NCI-H128 (cell line): ENCODE measurements around the gene PPIP5K2.

ENCODE experiments used
- DNase-seq: peaks from one replicate; lab custom pipeline; 2025; ENCODE audit not compliant: unreplicated experiment; lab: John Stamatoyannopoulos, UW

PPIP5K2 gene

DNA sequence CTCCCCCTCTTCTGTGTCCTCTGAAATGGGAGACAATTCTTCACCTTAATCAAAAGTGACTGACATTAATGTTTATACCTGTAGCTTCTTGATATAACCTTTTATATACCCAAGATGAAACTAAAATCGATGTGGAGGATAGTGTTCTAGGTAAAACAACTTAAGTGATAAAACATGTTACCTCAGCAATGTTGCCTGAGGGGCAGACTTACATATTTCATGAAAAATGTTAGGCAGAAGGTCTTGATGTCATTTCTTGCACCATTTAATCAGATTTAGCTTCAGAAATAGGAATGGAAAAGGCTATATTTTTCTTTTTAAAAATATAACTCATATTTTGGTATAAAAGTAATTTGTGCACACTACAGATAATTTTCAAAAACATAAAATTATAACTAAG, 115.8 kb downstream of the PPIP5K2 start:
- DNase-seq, result no peak

DNA sequence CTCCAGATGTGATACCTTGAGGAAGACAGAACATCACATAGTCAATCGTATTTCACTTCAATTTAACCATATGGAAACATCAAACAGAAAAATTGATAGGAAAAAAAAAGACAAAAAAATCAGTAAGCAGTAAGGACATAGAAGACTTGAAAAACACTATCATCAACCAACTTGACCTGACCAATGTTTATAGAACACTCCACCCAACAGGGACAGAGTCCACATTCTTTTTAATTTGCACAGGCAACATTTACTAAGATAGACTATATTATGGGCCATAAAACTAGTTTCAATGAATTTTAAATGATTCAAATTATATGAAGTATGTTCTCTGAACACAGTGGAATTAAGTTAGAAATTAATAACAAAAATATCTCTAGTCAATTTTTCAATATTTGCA, 117.7 kb downstream of the PPIP5K2 start:
- DNase-seq, result no peak

DNA sequence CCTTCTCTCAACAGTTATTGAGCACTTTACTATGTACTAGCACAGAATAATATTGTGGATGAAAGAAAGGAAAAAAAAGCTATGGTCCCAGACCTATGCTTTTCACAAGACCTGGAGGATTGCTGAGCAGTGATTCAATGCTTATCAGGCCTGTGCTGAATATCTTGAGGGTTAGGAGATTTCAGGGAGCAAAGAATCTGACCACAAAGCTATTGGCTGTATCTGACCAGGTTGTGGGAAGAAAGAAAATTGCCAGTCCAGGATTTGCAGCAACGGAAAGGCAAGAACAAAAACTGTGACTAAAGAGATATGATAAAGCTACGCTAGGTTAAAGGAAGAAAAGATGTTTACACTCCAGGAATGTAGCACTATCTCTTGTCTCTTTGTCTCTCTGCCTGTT, 123.6 kb downstream of the PPIP5K2 start:
- no peak for DNase-seq

DNA sequence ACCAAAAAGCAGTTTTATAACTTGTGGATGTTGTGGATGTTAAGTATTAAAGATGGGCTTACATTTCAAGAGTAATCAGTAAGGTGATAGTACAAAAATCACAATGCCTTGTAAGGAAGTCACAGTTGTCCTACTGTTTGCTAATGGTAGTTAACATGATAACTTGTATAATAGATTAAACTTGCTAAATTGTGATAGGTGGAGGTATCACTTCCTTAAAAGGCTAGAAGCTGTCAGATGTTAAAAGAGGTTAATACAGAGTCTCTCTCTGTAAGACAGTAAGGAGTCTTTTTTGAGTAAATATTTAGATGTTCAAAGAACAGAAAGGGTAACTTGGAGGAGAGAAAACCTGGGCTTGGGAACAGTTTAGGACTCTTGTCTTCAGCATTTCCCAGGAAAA, 124.3 kb downstream of the PPIP5K2 start:
- no peak for DNase-seq

DNA sequence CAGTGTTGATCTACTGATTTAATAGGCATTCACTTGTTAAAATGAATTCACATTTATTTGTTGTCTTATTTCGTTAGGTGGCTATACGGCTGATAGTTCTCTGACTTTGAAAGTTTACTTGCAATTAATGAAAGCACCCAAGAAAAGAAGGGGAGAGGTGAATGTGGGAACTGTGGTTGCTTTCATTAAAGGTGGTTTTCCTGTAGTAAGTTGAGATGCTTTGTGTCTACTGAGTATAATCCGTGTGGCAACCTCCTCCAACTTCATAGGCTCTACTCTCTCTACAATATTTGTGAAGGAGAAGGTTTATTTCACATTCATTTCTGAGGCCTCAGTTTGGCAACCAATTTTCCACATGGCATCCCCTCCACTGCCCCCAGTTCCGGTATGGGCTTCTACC, 125.7 kb downstream of the PPIP5K2 start:
- no peak for DNase-seq

DNA sequence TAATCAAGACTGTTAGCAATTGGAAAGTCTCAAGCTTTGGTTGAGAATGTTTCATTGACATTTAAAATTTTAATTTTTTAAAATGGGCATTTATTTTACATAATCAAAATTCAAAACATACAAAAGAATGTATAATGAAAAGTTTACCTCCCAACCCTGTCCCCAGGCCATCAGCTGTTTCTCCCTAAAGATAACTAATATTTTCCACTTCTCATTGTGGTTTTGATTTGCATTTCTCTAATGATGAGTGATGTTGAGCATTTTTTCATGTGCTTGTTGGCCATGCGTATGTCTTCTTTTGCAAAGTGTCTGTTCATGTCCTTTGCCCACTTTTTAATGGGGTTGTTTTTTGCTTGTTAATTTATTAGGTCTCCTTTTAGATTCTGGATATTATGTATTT, 127.0 kb downstream of the PPIP5K2 start:
- DNase-seq, result no peak

DNA sequence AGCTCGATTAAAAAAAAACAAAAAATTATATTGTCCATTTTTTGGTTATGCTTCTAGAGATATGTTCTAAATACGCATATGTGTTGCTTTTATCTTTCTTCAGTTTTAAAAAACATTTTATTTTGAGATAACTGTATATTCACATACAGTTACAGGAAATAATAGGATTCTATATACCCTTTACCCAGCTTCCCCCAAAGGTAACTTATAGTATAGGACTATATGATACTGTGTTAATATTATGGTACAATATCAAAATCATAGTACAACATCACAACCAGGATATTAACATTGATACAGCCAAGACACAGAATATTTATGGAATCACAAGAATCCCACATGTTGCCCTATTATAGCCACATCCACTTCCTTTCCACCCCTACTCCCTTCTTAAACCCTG, 129.0 kb downstream of the PPIP5K2 start:
- no peak for DNase-seq

DNA sequence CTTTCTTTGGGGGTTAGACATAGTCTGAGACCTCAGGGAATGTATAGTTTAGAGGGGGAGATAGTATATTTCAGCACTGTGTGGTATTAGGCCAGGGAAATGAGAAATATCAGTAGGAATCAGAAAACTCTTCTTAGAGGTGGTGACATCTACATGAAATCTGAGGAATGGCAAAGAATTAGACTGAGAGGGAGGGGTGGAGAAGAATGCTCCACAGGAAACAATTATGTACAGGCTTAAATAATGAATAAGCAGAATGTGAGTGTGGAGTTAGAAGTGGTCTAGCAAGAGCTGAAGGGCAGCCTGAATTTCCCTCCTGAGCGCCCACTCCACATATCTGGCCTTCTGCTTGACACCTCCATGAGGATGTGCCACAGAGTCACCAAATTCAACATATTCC, 134.8 kb downstream of the PPIP5K2 start:
- no peak for DNase-seq

DNA sequence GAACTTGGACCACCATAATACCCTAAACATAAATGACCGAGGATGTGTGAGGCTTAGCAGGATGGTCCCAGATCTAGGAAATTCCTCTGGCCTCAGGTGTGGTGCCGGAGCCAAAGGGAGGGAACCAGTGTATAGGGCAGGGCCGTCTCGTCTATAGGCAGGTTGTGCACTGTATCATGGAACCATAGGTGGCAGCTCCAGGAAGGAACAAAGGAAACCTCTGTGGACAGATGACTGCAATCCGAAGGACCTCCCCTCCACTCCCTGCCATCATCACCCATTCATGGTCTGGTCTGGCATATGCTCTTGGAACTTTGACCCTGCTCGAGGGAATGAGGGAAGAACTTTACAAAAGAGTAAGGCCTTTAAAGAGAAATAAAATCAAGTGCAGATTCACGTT, 135.6 kb downstream of the PPIP5K2 start:
- DNase-seq, result no peak

DNA sequence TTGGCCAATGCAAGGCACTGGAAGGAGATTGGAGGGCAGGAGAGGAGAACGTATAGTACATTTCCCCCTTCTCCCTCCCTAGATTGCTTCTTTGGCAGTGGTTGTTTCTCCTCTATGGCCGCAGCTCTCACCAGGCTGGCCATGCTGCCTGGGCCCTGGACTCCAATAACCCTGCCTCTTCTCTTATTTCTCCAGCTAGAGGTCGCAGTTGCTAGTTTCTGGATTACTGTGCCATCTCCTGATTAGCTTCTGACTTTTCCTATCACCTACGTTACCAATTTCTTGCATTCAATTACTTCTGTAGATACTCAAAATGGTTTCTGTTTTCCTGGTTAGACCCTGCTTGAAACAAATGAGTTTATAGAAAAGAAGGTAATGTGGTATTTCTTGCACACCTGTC, 136.1 kb downstream of the PPIP5K2 start:
- no peak for DNase-seq

DNA sequence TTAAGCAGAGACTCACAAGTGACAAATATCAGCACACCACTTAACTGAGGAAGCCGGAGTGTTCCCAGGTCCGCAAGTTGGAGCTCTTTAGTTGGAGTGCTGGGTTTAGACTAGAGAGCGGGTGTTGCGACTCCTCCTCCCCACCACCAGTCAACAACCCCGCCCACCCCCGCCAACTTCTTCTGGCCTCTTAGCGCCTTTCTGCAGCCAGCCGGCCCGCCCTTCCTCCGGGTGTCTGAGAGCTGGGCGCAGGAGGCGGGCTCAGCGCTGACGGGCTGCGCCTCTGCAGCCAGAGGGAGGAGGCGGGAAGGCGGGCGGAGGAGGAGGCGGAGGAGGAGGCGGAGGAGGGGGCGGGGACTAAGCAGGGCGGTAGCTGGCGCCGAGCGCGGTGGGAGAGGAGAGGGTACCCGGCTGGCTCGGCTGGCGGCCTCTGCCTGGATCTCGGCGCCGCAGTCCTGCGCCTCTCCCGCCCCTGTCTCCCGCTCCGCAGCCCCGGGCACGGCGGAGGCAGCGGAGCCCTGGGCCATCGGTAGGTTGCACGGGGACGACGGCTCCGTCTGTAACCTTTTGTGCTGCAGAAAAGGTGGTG, 138.4 kb downstream of the PPIP5K2 start, which contains the start of gene MACIR:
Gene MACIR (plus strand): TSS at position 396 of the 589 bp plus-strand sequence. CDS start 17,157 bp downstream, outside the sequence.
- DNase-seq, result peak; percentile 72

DNA sequence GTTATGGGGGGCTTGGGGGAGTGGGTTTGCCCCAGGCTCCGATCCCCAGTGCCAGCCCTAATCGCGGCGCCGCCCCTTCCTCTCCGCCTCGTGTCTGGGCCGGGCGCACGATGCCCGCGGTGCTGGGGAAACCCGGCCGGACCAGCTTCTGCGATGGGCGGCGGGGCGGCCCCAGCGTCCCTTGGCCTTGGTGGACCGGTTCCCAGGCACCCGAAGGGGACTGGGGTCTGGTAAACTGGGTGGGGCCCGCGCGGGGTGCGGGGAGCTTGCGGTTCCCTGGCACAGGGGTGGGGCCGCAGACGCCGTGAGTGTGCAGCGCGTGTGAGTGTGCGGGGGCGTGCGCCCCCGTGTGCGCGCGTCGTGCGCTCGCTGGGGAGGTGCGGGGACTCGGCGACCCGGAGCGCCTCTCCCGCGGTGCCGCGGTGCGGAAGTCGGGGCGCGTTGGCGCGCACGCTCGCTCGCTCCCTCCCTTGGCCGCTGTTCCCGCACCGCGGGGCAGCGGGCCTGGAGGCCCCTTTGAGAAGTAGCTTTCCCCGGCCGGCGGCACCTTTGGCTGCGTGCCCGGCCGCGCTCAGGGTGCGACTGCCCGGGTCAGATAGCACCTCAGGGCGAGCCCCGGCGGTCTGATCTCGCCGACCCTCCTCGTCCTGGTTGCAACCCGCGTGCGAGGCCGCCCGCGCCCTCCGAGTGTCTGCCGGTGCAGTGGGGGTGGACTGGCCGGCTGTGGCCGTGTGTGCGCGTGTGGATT, 139.0 kb downstream of the PPIP5K2 start:
- peak; percentile 52 for DNase-seq

DNA sequence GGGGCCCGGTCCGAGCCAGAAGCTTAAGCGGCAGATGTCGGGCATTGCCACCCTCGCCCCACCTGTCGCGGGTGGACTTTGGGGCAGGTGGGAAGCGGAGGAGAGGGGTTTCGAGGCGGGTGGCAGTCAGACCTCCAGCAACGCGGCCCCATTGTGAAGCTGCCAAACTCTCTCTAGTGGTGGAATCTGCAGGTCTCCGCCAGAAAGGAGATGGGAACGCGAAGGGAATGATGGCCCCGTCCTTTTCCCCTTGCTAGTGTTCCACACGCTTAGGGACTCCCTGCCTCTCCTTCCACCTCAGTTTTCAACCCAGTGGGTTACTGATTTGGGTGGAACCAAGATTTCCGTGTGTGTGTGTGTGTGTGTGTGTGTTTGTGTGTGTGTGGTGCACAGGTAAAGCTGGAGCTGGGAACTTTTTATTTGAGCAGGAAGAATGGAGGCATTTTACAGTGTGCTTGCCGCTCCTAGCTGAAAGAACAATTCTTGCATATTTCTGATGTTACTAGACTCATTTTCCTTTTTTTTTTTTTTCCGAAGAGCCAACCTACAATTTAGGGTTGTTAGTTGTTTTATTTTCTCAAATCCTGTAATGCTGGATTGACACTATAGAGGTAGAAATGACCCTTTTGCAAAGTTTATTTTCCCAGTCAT, 139.7 kb downstream of the PPIP5K2 start:
- no peak for DNase-seq

DNA sequence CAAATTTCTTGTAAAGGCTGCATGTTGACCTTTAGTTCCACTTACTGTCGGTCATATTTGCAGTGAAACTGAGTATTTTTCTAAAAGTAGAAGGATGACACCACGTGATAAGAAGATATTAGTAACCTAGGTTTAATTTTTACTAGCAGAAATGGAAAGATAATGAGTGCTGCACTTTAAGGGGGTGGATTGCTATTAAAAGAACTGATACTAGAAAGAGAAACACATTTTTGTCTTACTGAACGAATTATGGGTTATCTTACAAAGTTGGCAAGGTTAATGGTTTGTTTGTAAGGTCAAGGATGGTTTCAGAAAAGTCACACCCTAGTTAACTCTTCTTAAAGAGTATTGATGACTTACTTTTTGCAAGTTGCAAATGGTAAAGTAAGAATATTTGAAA, 140.8 kb downstream of the PPIP5K2 start:
- DNase-seq, result no peak
